Smooth muscle cell (in vitro differentiated cells): Measurements from ENCODE around the gene ITIH4. TPM values are rescaled to one million over a fixed set of nuclear protein-coding genes. Genes with fewer than 3 reads are reported as not detected.

Experiments used
- DNase-seq: peaks from one replicate; lab custom pipeline; 2025; ENCODE audit not compliant: unreplicated experiment; lab: John Stamatoyannopoulos, UW
- H2AFZ ChIP-seq: fragments of 200-600 bp; sonication (generic); 2 replicates; pipeline ENCODE4 v1.6.0; 2016; ENCODE audit warnings: antibody characterized with exemption, low read depth, mild to moderate bottlenecking
- H3F3A ChIP-seq: fragments of 200-600 bp; sonication (generic); 2 replicates; pipeline ENCODE4 v1.6.0; 2017; ENCODE audit warnings: antibody characterized with exemption, low read depth
- H3K27ac ChIP-seq: fragments of 200-600 bp; sonication (generic); 2 replicates; pipeline ENCODE4 v1.5.1; 2016; ENCODE audit warnings: low read depth, mild to moderate bottlenecking
- H3K27me3 ChIP-seq: fragments of 200-600 bp; sonication (generic); 2 replicates; pipeline ENCODE4 v1.6.1; 2016; ENCODE audit warnings: low read depth, mild to moderate bottlenecking
- H3K36me3 ChIP-seq: fragments of 200-600 bp; sonication (generic); 2 replicates; pipeline ENCODE4 v1.5.1; 2016; ENCODE audit warnings: low read depth
- H3K4me1 ChIP-seq: fragments of 200-600 bp; sonication (generic); 2 replicates; pipeline ENCODE4 v1.5.1; 2016; ENCODE audit warnings: low read depth
- H3K4me2 ChIP-seq: fragments of 200-600 bp; sonication (generic); 2 replicates; pipeline ENCODE4 v1.6.0; 2016; ENCODE audit warnings: mild to moderate bottlenecking
- H3K4me3 ChIP-seq: fragments of 200-600 bp; sonication (generic); 2 replicates; pipeline ENCODE4 v1.5.1; 2016; ENCODE audit warnings: mild to moderate bottlenecking
- H3K79me2 ChIP-seq: fragments of 200-600 bp; sonication (generic); 2 replicates; pipeline ENCODE4 v1.6.0; 2016; ENCODE audit warnings: low read depth, mild to moderate bottlenecking
- H3K9ac ChIP-seq: fragments of 200-600 bp; sonication (generic); 2 replicates; pipeline ENCODE4 v1.6.0; 2016; ENCODE audit warnings: low read depth
- H3K9me3 ChIP-seq: fragments of 200-600 bp; sonication (generic); replicated peaks from 2 replicates; pipeline ENCODE4 v1.5.1; 2016; ENCODE audit warnings: low read depth
- H4K20me1 ChIP-seq: fragments of 200-600 bp; sonication (generic); 2 replicates; pipeline ENCODE4 v1.6.0; 2016; ENCODE audit warnings: low read depth
- CTCF ChIP-seq: fragments of 200-600 bp; sonication (generic); IDR thresholded peaks from 2 replicates; pipeline ENCODE4 v1.5.1; 2017; ENCODE audit warnings: borderline replicate concordance, mild to moderate bottlenecking, antibody characterized with exemption; ENCODE audit not compliant: insufficient read depth, poor library complexity, severe bottlenecking
- WGBS: methylation state at CpG from one replicate; pipeline ENCODE4 v1.1.7; 2016; ENCODE audit warnings: low lambda C conversion rate; 5-methylcytosine and 5-hydroxymethylcytosine counted together
- polyA plus RNA-seq: library from polyadenylated mRNA; unstranded; fragments of >200 nt; fragmentation: Nextera tagmentation; extraction: Ambion mirVana; gene quantifications from 2 replicates; pipeline ENCODE4 v1.2.1, GENCODE V29; 2016
- total RNA-seq: library from RNA; depleted of rRNA; stranded (reverse); fragments of >200 nt; gene quantifications from 2 replicates; pipeline ENCODE4 v1.2.3, GENCODE V29; 2014

ITIH4 gene
- total and polyA plus RNA-seq, 2 experiments from 2014 or later = 1.6 TPM

- 95% methylated on average over 12 of the region's 12 CpGs for WGBS
- H3K4me1 ChIP-seq = no peaks in the 10 kb centered on the region
Measured at GRCh38 chr3:52866427-52866826, 36.0 kb upstream of the ITIH4 start.

GRCh38 chr3:52865994-52866393, 35.5 kb upstream of the ITIH4 start:
- no peak overlapping the region for H3K27ac ChIP-seq
- no peak overlapping the region for H3K4me2 ChIP-seq
- WGBS = 98% methylated on average over 13 of the region's 13 CpGs
- H4K20me1 ChIP-seq = no peaks in the 10 kb centered on the region
- no peaks in the 10 kb centered on the region for H3K79me2 ChIP-seq
- H3K9ac ChIP-seq = no peak overlapping the region
- H3K36me3 ChIP-seq = no peaks in the 10 kb centered on the region
- H3F3A ChIP-seq = no peaks in the 10 kb centered on the region
- H2AFZ ChIP-seq = no peak overlapping the region
- no peak overlapping the region for H3K4me3 ChIP-seq
- no peaks in the 10 kb centered on the region for H3K9me3 ChIP-seq
- H3K27me3 ChIP-seq = no peaks in the 10 kb centered on the region
- no peak for DNase-seq
- H3K4me1 ChIP-seq = no peaks in the 10 kb centered on the region
- TF ChIP-seq CTCF = no peak

More at GRCh38 chr3:52866427-52866826, 36.0 kb upstream of the ITIH4 start:
- H3K4me3 ChIP-seq = no peak overlapping the region
- DNase-seq = no peak
- H3K9me3 ChIP-seq = no peaks in the 10 kb centered on the region
- no peak overlapping the region for H3K4me2 ChIP-seq
- no peaks in the 10 kb centered on the region for H3K79me2 ChIP-seq
- H2AFZ ChIP-seq = no peak overlapping the region
- H3F3A ChIP-seq = no peaks in the 10 kb centered on the region
- TF ChIP-seq CTCF = no peak
- H4K20me1 ChIP-seq = no peaks in the 10 kb centered on the region
- H3K27ac ChIP-seq = no peak overlapping the region
- no peaks in the 10 kb centered on the region for H3K27me3 ChIP-seq
- H3K36me3 ChIP-seq = no peaks in the 10 kb centered on the region
- H3K9ac ChIP-seq = no peak overlapping the region

DNA sequence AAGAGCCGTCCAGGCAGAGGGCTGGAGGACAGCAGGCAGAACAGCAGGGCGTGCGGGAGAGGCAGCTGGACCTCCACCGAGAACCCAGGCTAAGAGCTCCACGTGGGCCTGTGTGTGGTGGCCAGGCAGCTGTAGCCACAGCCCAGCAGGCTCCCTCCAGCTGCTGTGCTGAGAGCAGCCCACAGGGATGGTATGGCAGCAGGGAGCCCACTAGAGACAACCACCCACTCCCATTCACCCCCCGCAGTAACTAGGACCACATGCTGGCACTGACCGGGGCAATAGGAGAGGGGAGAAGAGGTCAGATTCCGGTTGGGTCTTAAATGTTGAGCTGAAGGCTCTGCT, 29.9 kb upstream of the ITIH4 start:
- no peak for DNase-seq
- H3K9ac ChIP-seq = no peak overlapping the region
- H3K36me3 ChIP-seq = no peaks in the 10 kb centered on the region
- H3K79me2 ChIP-seq = no peaks in the 10 kb centered on the region
- TF ChIP-seq CTCF = no peak
- H3F3A ChIP-seq = no peaks in the 10 kb centered on the region
- H3K9me3 ChIP-seq = no peaks in the 10 kb centered on the region
- no peaks in the 10 kb centered on the region for H3K4me1 ChIP-seq
- H2AFZ ChIP-seq = no peak overlapping the region
- no peak overlapping the region for H3K4me3 ChIP-seq
- H3K4me2 ChIP-seq = no peak overlapping the region
- H3K27ac ChIP-seq = no peak overlapping the region
- peaks cover 30% of the 10 kb centered on the region for H4K20me1 ChIP-seq
- 93% methylated on average over 8 of the region's 8 CpGs for WGBS
- H3K27me3 ChIP-seq = no peaks in the 10 kb centered on the region

- Histone ChIP-seq H3F3A (no peaks in the 10 kb centered on the region), H3K27ac (no peak overlapping the region), H3K36me3 (no peaks in the 10 kb centered on the region), H4K20me1 (peaks cover 32% of the 10 kb centered on the region), H2AFZ (no peak overlapping the region), H3K4me3 (no peak overlapping the region), H3K27me3 (no peaks in the 10 kb centered on the region), H3K79me2 (no peaks in the 10 kb centered on the region), H3K9me3 (no peaks in the 10 kb centered on the region), H3K9ac (no peak overlapping the region), H3K4me2 (no peak overlapping the region), H3K4me1 (no peaks in the 10 kb centered on the region)
- no peak for TF ChIP-seq CTCF
- no peak for DNase-seq
- WGBS = 89% methylated on average over 8 of the region's 8 CpGs
Measured at GRCh38 chr3:52859686-52860423, 29.4 kb upstream of the ITIH4 start.
